ENCODE data around the gene MSRB1. TPM values are rescaled to one million over a fixed set of nuclear protein-coding genes. Genes with fewer than 3 reads are reported as not detected.

The MSRB1 gene
- total and polyA plus RNA-seq, 2 donors (not counting 3 experiments of a cell fraction or from before 2014, with no cell fraction given), result 25.0 to 42.1 TPM

GRCh38 chr16:1968146-1968953 lies 25.4 kb upstream of the MSRB1 start:
- H3K4me3 ChIP-seq (replicated peaks in 1 of 3; ENCODE audit: insufficient read depth in 1 of 3, low read depth in 1 of 3, low read length in 3 of 3), result no peak overlapping the region
- no peak overlapping the region for H3K4me2 ChIP-seq (ENCODE audit: insufficient read depth, low read length)
- intact Hi-C loops (cut with micrococcal nuclease) (no loop called here), dilution Hi-C loops (cut with MboI; ENCODE audit: extremely low pct_ligation_motif_present, low sequenced_read_pairs) (no loop called here)
- H2AFZ ChIP-seq (ENCODE audit: low read depth, low read length), result no peak overlapping the region
- ChIA-PET POLR2A (no interaction called here), CTCF (no interaction called here)
- BruUV-seq (replicated peaks), result no TSS peak
- FAIRE-seq, result no peak
- H3K4me1 ChIP-seq (ENCODE audit: control insufficient read depth, extremely low read depth, insufficient read depth, low read length), result peaks cover 18% of the 10 kb centered on the region
- H3K79me2 ChIP-seq (ENCODE audit: control insufficient read depth, insufficient read depth, low read length), result peaks cover 36% of the 10 kb centered on the region
- H3K9me3 ChIP-seq (replicated peaks; ENCODE audit: control insufficient read depth, insufficient read depth, low read length), result no peaks in the 10 kb centered on the region
- no peak overlapping the region for H3K27ac ChIP-seq (ENCODE audit: insufficient read depth, low read depth, low read length)
- no peaks in the 10 kb centered on the region for H3K27me3 ChIP-seq (ENCODE audit: control insufficient read depth in 2 of 2, insufficient read depth in 2 of 2, low read length in 2 of 2)
- no peak overlapping the region for H3K9ac ChIP-seq (replicated peaks; ENCODE audit: extremely low read depth, insufficient read depth, low read length)
- DNase-seq (ENCODE audit: low read depth, low spot score), result no peak
- peaks cover 0 to 3% of the 10 kb centered on the region in 2 experiments for H3K36me3 ChIP-seq (ENCODE audit: control insufficient read depth in 2 of 2, extremely low read depth in 1 of 2, insufficient read depth in 2 of 2, low read length in 2 of 2)
- H4K20me1 ChIP-seq (replicated peaks; ENCODE audit: control insufficient read depth, extremely low read depth, insufficient read depth, low read length), result no peaks in the 10 kb centered on the region
- no peaks in the 10 kb centered on the region for H3K9me1 ChIP-seq (replicated peaks; ENCODE audit: control insufficient read depth, extremely low read depth, insufficient read depth, low read length)
- TF ChIP-seq FOS (IDR thresholded peaks at IDR 0.05; ENCODE audit: borderline replicate concordance, insufficient read depth, low read length), result no peak
- no peak for TF ChIP-seq POLR2A (IDR thresholded peaks at IDR 0.05; ENCODE audit: low read depth, low read length)
- TF ChIP-seq GATA2 (IDR thresholded peaks at IDR 0.05; ENCODE audit: insufficient read depth, insufficient read length, low read depth, low read length), result no peak
- no peak for TF ChIP-seq MYC (IDR thresholded peaks at IDR 0.05; ENCODE audit: low read depth, low read length)
- TF ChIP-seq CTCF (IDR thresholded peaks at IDR 0.05; ENCODE audit: extremely low read depth in 1 of 2, insufficient read depth in 1 of 2, low read depth in 1 of 2, low read length in 2 of 2), result no peak
- TF ChIP-seq JUN (IDR thresholded peaks at IDR 0.05; ENCODE audit: borderline replicate concordance, insufficient read depth, insufficient read length, low read depth), result no peak
- no peak for TF ChIP-seq MAX (IDR thresholded peaks at IDR 0.05; ENCODE audit: insufficient read depth, insufficient read length)
- no peak for TF ChIP-seq EZH2 (IDR thresholded peaks at IDR 0.05; ENCODE audit: borderline replicate concordance, low read depth, low read length, severe bottlenecking)
- no peak for TF ChIP-seq POLR2AphosphoS5 (IDR thresholded peaks at IDR 0.05; ENCODE audit: insufficient read depth, low read depth, low read length)

Data from endothelial cell of umbilical vein (primary cell).